Nasal cavity respiratory epithelium epithelial cell of viscerocranial mucosa (primary cell): Measurements from ENCODE around the gene TMEM181. TPM values are rescaled to one million over a fixed set of nuclear protein-coding genes. Genes with fewer than 3 reads are reported as not detected.

Experiments
- total RNA-seq: library from RNA; depleted of rRNA; stranded (reverse); fragments of >200 nt; gene quantifications from 2 replicates; pipeline ENCODE4 v1.2.3, GENCODE V29; 2014

Gene TMEM181, protein sequence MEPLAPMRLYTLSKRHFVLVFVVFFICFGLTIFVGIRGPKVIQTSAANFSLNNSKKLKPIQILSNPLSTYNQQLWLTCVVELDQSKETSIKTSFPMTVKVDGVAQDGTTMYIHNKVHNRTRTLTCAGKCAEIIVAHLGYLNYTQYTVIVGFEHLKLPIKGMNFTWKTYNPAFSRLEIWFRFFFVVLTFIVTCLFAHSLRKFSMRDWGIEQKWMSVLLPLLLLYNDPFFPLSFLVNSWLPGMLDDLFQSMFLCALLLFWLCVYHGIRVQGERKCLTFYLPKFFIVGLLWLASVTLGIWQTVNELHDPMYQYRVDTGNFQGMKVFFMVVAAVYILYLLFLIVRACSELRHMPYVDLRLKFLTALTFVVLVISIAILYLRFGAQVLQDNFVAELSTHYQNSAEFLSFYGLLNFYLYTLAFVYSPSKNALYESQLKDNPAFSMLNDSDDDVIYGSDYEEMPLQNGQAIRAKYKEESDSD
- 41.7 and 75.2 TPM in 2 replicates for total RNA-seq

DNA sequence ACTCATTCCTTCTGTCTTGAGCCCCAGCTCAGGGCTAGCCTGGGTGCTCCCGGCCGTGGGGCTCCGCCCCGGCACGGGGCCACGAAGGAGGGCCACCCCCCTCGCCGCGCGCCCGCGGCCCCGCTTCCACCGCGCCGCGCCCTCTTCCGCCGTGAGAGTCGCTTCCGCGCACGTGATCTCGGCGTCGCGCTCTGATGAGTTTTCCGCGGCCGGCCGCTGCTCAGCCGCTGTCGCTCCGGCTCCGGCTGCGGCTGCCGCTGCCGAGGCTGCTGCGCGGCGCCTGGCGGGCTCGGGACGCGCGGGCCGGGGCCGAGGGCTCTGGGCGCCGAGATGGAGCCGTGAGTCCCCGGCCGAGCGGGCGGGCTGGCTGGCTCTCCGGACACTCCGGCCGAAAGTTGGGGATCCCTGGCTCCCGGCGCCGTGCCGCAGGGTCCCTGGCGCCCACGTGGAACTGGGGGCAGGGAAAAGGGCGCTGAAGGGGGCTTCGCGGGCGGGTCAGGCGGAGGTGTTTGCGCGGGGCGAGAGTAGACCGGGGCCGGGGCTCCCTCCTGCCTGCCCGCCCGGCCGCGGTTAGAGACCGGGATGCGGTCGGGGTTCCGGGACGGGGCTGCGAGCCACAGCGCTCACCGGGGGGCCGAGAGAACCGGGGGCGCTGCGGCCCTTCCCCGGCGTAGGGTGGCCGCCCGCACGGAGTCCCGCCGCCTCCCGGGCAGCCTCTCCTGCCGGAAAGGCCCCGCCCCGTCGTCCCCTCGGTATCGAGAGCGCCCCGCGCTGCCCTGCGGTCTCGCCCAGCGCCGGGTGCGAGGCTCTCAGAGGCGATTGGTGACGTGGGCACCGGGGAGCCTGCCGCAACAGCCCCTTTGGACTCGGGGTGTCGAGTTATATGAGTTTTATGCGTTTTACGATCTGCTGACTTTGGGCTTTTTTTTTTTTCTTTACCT, at the start of gene TMEM181:
TMEM181 (plus strand) TSS at position 197 of the 941 bp plus-strand sequence; CDS start at position 331, 134 bp downstream.

DNA sequence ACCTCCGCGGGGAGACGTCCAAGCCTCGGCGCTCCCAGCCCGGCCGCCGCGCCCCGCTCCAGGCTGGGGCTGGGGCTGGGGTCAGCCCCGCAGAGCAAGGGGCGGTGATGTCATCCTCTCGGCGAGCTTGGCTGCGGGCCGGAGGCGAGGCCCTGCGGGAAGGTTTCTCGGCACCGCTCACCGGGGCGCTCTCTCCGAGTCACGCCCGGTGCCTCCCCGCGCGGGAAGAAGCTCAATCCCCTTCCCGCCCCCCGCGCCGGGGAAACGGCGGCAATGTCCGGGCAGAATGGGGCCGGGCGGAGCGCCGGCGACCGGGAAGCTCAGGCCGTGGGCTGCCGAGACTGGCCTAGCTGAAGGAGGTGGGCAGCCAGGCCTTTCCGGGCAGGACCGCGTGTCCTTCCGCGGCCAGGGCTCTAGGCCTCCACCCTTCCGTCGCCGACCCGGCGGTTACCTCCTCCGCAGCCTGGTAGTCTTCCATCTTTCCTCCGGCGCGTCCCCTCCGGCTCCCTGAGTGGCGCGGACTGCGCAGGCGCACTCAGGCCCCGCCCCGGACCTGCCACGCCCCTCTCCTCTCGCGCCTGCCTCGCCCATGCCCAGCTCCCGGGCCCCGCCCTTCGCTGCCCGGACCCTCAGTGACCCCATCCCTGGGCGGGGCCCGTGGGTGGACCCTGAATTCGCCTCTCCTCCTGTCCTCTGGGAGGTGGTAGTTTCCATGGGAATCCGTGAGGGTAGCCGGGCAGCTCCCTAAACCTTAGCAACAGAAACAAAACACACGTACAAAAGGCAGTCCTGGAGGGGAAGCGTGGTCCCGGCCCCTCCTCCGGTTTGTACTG, 84.6 kb downstream of the TMEM181 start, which contains the start of gene DYNLT1:
DYNLT1 (minus strand) TSS at position 513 of the 833 bp plus-strand sequence; CDS start at position 478, 35 bp downstream.

DNA sequence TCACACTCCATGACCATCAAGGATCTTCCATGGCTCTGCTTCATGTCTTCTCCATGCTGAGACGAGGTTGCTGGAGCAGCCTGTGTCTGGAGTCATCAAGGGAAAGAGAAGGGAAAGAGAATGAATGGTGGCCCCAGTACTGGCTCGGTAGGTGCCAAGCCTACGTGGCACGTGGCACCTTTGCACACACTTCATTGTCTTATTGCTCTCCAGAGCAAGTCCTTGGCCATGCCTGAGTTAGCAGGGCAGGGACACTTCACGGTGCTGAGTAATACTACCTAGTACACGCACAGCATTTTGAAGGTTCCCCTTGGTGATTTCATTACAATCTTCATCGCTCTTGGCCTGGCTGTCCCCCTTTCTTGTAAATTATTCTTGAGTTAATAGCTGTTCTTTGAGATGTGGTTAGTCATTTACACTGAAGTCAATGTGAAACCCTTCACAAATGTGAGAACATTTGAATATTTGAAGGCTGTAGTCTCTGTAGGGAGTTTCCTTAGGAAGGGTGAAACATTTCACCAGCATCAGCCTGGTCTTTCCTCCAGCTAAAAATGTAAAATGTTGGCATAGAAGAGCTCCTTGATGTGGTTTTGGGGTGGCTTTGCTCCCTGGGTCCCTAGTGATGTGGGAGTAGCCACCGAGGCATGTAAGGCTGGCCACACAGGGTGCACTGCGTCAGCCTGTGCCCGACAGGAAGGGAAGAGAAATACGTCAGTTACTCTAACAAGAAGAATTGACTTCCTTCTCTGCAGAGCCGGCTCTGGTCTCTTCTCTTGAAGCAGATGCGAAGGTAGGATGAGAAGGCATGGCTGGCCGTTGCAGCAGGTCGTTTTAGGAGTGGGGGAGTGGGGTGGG, 89.6 kb downstream of the TMEM181 start, which contains the start of gene SYTL3:
SYTL3 (plus strand) TSS at position 766 of the 855 bp plus-strand sequence. CDS start 13,215 bp downstream, outside the sequence.

Other genes starting within 250 kb of the TMEM181 start
- 158 and 178 TPM in 2 replicates for gene TULP4, start 247.6 kb upstream of the TMEM181 start, total RNA-seq
- 62.5 and 79.8 TPM in 2 replicates for gene DYNLT1, start 84.7 kb downstream of the TMEM181 start, total RNA-seq
- 1.0 and 5.2 TPM in 2 replicates for gene SYTL3, start 90.0 kb downstream of the TMEM181 start, total RNA-seq